GM10248 (cell line): ENCODE data around the gene THRAP3.

Experiments
- CTCF ChIA-PET: fragments of 300-600 bp; sonication (Branson Sonifier 250); formaldehyde crosslinking; extraction: SDS; loops from one replicate; lab custom pipeline; 2021; ENCODE audit warnings: antibody characterized with exemption; lab: Yijun Ruan, JAX
- POLR2A ChIA-PET: fragments of 350-650 bp; sonication (Branson Sonifier 250); formaldehyde crosslinking; extraction: SDS; loops from one replicate; lab custom pipeline; 2020; ENCODE audit warnings: antibody characterized with exemption; lab: Yijun Ruan, JAX
- DNase-seq: peaks from one replicate; pipeline ENCODE4 v3.0.0; 2012; ENCODE audit errors: extremely low spot score
- TF ChIP-seq, protein P1 (sequence below): IDR thresholded peaks from 2 replicates; pipeline ENCODE4 v1.5.1; 2012; ENCODE audit warnings: mild to moderate bottlenecking, low read depth; ENCODE audit errors: extremely low read depth, missing control alignments, control extremely low read depth

Gene THRAP3

DNA sequence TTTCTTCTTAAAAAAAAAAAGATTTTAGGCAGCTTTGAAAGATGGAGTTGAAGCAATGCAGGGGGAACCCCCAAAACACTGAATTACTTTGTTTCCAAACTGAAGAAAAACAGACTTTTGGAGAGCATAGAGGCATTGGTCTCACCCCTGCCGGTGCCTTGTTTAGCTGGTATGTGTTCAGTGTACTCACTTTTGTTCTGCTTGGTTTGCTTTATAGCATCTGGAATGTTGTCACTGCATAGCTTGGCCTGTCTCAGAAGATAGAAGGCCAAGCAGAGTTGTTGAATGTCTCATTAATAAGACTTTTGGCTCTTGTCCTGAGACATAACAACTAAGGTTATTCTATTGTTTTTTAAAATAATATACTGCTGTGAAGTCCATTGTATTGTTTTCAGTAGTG lies 6.9 kb downstream of the THRAP3 start:
- POLR2A ChIA-PET = no interaction called here
- CTCF ChIA-PET = interaction anchor here (0.8 kb wide), 1 partner anchor 82 kb away, joined by 3 read pairs; the partner anchor contains the start of gene TRAPPC3

DNA sequence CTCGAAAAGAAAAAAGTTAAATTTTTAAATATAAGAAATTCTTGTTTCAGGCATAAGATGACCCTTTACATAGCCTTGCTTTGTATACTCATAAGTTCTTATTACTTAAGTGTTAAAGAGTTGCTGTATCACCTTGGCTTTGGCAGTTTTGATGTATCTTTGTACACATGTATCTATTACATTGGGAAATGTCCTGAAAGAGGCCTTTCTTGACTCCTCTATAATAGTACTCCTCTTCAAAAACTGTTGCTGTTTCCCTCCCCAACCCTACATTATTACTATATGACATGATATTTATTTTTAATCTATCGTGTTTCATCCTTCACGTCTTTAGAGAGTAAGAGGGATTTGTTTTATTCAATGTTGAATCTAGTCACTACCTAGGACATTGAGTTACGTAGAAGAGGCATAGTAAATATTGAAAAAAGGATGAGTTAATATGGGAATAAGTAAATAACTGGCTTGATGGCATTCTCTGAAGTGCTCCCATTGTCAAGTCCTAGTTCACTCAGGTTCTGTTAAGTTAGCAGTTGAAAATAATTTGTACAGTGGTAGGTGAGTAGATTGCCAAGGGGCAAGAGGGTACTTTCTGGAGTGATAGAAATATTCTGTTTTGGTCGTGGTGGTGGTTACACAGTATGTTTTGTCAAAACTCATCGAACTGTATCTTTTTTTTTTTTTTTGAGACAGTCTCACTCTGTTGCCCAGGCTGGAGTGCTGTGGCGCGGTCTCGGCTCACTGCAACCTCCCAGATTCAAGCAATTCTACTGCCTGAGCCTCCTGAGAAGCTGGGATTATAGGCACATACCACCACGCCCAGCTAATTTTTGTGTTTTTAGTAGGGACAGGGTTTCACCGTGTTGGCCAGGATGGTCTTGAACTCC lies 8.2 kb downstream of the THRAP3 start:
- ChIA-PET POLR2A (no interaction called here), CTCF (no interaction called here)
- TF ChIP-seq, protein P1, sequence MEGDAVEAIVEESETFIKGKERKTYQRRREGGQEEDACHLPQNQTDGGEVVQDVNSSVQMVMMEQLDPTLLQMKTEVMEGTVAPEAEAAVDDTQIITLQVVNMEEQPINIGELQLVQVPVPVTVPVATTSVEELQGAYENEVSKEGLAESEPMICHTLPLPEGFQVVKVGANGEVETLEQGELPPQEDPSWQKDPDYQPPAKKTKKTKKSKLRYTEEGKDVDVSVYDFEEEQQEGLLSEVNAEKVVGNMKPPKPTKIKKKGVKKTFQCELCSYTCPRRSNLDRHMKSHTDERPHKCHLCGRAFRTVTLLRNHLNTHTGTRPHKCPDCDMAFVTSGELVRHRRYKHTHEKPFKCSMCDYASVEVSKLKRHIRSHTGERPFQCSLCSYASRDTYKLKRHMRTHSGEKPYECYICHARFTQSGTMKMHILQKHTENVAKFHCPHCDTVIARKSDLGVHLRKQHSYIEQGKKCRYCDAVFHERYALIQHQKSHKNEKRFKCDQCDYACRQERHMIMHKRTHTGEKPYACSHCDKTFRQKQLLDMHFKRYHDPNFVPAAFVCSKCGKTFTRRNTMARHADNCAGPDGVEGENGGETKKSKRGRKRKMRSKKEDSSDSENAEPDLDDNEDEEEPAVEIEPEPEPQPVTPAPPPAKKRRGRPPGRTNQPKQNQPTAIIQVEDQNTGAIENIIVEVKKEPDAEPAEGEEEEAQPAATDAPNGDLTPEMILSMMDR = no peak
- DNase-seq = no peak

More for the DNA sequence above, 6.9 kb downstream of the THRAP3 start:
- DNase-seq = no peak
- TF ChIP-seq, protein P1 = no peak

DNA sequence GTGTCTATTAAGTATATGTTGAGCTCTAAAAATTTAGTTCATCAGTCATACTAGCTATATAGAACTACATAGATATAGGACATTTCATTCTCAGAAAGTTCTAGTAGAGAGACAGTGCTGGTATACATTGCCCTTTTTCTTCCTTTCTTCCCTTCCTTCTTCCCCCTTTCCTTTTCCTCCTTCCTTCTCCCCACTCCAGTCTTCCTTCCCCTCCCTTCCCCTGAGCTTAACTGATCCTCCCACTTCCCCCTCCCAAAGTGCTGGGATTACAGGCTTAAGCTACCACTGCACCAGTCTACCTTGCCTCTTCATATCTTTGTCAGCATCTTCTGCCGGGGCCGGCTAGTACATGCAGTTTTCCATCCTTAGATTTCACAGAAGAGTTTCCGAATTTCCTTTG lies 12.1 kb downstream of the THRAP3 start:
- no peak for DNase-seq
- POLR2A ChIA-PET = interaction anchor here (0.7 to 2.8 kb wide), 2 partner anchors 12 to 101 kb away, joined by 4 to 12 read pairs; partner anchors contain the start of gene THRAP3
- TF ChIP-seq, protein P1 = no peak
- CTCF ChIA-PET = interaction anchor here (0.8 to 1.3 kb wide), 4 partner anchors 10 to 101 kb away, joined by 3 to 5 read pairs (median 3); partner anchors contain the start of gene THRAP3

DNA sequence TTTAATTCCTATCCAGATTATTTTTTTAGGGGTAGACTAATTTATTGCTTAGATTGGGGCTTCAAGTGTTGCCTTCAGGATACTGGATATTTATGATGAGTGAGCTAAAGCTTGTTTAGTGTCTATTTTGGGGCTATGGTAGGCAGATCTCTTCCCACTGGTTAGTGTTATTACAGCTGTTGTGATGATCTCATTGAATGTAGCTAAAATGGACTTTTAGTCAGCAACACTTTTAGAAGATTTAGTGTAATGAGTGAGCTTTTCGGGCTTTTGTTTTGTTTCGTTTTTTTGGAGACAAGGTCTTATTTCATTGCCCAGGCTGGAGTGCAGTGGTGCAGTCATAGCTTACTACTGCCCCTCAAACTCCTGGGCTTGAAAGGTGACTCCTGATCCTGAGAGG lies 14.2 kb downstream of the THRAP3 start:
- CTCF ChIA-PET = interaction anchor here (0.6 to 1.0 kb wide), 2 partner anchors 18 to 30 kb away, joined by 3 read pairs; no protein-coding TSS in a partner anchor
- POLR2A ChIA-PET = interaction anchor here (2.8 kb wide), 1 partner anchor 14 kb away, joined by 12 read pairs; the partner anchor contains the start of gene THRAP3
- TF ChIP-seq, protein P1 = no peak
- DNase-seq = no peak

DNA sequence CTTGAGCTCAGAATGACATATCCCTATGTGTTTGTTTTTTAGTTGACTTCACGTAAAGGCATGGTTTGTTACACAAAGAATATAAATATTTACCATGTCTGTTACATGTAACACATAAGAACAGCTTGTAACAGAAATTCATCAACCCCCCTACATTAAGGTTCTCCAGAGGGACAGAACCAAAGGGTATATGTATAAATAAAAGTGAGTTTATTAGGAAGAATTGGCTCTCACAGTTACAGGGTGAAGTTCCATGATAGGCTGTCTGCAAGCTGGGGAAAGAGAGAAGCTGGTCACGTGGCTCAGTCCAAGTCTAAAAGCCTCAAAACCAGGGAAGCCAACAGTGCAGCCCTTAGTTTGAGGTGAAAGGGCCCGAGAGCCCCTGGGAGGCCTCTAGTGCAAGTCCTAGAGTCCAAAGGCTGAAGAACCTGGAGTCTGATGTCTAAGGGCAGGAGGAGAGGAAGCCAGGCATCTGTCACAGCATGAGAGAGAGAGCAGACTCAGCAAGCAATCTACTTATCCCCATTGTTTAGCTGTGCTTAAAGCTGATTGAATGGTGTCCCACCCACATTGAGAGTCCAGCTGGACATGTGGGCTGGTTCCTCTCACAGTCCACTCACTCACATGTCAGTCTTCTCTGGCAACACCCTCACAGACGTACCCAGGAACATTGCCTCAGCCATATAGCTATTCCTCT lies 15.8 kb downstream of the THRAP3 start:
- POLR2A ChIA-PET = interaction anchor here (0.5 to 0.7 kb wide), 3 partner anchors 12 to 90 kb away, joined by 6 to 10 read pairs (median 7); no protein-coding TSS in a partner anchor
- TF ChIP-seq, protein P1 = no peak
- no peak for DNase-seq
- CTCF ChIA-PET = interaction anchor here (1.0 to 1.7 kb wide), 4 partner anchors 15 to 60 kb away, joined by 3 to 10 read pairs (median 4); partner anchors contain the start of gene THRAP3

DNA sequence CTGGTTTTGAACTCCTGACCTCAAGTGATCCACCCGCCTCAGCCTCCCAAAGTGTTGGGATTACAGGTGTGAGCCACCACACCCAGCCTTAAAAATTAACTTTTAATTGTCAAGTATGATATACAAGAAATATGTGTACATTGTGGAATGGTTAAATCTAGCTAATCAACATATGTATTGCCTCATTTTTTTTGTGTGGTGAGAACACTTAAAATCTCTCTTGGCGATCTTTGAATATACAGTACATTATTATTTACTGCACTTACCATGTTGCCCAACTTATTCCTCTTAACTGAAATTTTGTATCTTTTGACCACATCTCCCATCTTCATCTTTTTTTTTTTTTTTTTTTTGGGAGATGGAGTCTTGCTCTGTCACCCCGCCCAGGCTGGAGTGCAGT lies 23.3 kb downstream of the THRAP3 start:
- TF ChIP-seq, protein P1 = no peak
- ChIA-PET POLR2A (no interaction called here), CTCF (interaction anchor here (1.5 kb wide), 1 partner anchor 38 kb away, joined by 4 read pairs; no protein-coding TSS in a partner anchor)
- DNase-seq = no peak
